NCI-H2171 treated with DMSO at 0.1 percent for 48 hours (cell line): ENCODE data around the gene FADS6.

ENCODE experiments used
- DNase-seq: peaks from one replicate; lab custom pipeline; 2025; lab: John Stamatoyannopoulos, UW

The FADS6 gene

DNA sequence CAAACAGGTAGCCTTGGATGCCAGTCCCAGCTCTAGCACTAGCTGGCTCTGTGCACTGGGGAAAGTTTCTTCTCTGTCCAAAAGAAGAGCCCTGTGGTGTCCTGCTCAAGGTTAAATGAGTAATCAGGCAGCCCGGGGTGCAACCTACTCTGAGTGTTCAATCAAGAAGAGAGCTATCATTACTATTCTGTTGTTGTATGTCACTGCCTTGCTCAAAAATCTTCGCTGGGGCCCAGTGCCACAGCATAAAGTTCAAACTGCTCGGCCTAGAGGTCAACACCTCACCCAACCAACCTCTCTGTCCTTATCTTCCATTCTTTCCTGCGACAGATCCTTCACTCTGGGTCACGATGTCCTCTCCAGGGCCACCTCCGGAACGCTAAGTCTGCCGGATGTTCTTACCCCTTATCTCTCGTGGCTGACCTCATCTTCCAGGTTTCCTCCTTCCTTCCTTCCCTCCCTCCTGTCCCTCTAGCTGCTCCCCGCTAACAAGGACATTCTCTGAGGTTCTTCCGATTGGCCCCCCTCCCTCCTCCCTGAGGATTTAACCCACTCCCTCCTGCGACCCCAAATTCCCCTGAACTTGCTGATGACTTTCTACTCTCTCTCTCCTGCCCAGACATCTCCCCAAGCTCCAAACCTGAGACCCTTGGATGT is 25.1 kb downstream of the FADS6 start:
- no peak for DNase-seq

DNA sequence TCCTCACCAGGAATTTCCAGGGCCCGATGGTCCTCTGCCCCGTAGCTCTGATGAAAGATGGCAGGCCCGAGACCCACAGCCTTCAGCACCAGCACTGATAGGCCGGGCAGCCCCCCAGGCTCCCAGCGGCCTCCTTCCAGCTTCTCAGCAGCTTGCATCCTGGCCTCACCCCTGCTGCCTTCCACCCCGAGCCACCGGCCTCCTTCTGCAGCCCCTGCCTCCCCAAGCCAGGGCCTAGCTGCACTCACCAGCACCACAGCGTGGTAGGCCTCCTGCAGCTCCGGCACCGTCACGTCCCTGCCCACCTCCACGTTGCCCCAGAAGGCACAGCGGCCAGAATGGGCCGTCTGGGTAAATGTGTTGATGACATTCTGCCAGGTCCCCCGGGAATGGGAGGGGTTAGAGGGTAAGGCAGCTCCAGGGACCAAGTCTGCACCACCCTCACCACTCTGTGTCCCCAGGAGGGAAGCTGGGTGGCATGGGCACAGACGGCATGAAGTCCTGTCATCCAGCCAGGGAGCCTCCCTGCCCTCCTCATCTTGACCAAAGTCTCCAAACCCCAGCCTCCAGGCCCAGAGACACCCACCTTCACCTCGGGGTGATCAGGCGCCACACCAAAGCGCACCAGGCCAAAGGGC is 27.1 kb downstream of the FADS6 start:
- no peak for DNase-seq

DNA sequence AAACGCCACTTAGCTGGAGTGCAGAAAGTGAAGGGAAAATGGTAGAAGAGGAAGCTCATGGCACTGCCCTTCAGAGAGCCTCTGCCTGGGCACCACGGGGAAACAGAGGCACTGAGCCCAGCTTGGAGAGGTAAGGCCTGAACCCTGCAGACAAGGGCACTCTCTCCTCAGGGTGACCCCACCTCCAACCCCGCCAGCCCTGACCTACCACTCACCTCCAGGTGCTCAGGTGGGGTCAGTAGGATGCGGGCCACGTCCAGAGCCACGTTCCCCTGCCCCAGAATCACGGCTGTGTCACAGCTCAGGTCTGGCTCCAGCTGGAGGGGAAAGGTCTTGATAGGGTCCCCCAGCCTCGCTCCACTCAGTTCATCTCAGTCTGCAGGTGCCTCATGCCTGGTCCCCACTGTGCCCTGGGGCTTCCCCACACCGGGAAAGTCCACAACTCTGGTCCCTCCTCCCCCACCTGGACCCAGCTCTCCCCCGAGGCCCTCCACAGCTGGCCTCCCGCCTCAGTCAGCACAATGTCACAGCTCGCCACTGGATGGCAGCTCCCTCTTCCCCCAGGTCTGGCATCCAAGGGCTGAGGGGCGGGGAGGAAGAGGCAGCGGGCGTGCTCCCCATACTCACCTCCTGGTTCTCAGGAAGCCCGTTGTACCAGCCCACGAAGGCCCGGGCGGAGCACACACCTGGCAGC is 27.8 kb downstream of the FADS6 start:
- DNase-seq, result peak; percentile 9

DNA sequence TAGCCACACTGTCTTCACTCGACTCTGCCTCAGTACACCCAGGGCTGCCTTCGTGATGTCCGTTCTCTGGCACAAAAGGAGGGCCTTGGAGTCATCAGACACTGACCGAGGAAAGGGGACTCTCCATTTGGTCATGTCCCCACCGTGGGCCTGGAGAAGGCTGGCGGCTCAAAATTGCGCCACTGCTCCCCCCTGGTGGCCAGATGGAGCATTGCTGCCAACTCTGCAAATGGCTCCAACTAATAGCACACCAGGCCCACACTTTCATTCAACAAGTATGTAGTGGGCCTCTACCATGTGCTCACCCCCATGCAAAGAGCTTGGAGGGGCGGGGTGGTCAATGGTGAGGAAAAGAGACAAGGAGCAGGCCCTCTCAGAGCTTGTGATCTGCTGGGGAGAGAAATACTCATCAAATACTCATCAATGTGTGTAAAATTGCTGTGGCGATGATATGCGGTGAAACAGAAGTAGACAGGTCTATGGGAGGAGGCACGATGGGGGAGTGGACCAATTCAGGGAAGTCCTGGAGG is 28.5 kb downstream of the FADS6 start:
- DNase-seq, result peak; percentile 40

DNA sequence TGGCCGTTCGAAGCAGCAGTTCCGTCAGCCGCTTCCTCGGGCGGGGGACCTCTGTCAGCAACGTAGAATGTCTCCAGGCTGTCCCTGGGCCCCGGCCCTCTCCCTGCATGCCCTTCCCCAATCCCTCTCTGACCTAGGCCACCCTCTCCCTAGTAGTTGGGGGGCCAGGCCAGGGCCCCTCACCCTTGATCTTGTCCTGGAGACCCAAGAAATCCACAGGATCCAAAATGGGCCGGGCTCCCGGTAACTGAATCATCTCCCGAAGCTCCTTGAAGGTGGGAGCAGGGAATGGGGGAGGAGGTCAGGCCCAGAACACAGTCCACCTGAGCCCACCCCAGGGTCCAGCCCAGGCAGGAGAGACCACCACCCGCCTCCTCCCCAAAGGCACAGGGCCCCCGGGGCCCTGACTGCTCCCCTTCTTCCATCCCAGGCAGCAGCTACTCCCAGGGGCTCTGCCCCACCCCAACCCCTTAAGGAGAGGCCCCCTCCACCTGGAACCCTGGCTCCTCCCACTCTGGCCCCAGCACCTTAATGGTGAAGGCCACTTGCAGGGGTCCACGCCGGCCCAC is 29.1 kb downstream of the FADS6 start:
- no peak for DNase-seq

DNA sequence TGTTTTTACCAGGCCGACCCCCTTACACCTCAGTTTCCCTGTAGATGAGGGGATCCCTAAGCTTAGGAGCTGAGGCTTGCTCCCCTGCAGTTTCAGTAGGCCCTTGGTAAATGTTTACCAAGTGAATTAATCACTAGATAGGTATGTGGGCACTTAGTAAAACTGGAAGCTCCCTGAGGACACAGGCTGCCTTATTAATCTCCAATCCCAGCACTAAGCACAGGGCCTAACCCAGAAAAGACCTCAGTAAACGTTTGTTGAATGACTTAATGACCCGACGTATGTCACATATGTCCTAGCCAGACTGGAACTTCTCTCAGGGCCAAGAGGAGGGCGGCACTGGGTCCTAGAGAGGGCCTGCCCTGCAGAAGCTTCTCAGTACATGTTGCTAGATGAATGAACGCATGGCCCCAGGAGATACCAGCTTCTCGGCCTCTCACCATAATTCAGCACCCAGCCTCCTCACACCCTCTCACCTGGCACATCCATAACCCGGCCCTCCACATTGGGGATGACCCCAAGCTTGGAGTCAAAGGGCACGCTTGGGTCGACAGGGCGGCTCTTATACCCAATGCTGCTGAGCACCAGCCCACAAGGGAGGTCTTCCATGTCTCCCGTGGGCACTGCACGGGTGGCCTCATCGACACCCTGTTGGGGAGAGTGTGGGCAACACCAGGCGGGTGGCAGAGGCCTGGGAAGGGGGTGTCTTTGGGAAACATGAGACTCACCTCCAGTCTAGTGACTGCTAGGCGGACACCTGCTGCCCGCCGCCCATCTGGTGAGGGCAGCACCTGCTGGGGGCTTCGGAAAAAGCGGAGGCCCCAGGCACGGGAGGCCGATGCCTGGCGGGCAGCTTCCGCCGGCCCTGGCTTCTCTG is 29.8 kb downstream of the FADS6 start:
- no peak for DNase-seq

DNA sequence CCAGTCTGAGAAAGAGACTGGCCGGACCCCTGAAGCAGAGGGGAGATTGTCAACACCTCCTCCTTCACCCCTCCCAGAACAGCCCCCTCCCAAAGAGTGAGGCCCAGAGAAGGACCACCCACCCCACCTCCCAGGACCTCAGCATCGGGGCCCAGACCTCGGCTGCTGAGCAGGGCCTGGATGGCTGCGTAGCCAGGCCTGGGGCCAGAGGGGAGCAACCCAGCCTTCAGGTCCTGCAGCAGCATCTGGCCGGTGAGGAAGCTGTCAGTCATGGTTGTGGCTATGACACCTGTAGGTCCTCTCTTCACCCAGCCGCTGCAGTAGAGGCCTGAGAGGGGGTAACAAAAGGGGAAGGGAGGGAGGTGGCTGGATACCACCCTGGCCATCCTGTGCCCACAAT is 30.5 kb downstream of the FADS6 start:
- DNase-seq, result no peak

DNA sequence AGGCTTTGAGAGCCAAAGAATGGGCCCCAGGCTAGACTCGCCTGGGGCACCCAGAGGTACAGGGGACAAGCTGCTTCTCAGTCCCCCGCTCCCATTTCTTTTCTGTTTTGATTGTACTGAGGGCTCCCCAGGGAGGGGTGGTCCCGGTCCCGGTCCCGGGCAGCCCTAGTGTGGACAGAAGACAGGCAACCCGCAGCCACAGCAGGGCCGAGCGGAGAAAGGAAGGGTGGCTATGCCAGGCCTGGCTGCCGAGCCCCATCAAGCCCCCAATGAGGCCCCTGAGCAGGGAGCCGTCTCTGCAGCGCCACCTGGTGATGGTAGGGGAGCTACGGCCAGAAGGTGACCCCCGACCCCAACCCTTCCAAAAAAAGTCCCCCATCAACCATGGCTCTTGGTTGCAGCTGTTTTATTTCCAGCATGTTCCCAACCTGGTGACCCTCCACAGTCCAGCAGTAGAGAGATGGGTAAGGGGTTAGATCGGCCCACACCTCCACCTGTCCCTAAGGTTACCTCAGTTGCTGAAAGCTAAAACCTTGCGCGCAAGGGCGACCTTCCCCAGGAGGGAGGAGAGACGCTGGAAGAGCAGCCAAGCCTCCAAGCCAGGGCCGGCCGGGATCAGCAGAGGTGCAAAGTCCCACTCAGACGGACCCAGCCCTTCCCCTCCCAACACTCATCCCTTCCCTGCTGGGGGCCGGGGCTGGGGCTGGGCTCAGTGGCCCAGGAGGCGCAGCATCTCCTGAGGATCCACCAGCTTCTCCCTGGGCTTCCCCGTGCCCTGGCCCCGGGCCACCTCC is 31.1 kb downstream of the FADS6 start:
- DNase-seq, result peak; percentile 16

DNA sequence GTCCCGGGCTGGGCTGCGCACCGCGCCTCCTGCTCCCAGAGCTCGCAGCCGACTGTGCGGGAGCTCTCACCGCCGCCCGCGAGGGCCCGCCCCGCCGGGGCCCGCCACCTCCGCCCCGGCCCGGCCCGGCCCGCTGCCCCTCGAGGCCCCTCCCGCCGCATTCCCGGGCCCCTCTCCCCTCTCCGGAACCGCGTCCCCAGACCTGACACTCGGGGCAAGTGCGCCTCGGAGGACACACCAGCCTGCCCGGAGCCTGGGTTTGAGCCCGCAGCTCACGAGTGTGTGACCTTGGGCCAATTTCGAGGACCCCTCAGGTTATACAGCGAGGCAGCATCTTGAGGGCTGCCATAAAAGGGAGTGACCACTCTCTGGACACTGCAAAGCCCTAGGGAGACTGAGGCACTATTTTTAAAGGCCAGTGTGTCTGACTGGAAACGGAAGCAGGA is 31.7 kb downstream of the FADS6 start:
- DNase-seq, result no peak

DNA sequence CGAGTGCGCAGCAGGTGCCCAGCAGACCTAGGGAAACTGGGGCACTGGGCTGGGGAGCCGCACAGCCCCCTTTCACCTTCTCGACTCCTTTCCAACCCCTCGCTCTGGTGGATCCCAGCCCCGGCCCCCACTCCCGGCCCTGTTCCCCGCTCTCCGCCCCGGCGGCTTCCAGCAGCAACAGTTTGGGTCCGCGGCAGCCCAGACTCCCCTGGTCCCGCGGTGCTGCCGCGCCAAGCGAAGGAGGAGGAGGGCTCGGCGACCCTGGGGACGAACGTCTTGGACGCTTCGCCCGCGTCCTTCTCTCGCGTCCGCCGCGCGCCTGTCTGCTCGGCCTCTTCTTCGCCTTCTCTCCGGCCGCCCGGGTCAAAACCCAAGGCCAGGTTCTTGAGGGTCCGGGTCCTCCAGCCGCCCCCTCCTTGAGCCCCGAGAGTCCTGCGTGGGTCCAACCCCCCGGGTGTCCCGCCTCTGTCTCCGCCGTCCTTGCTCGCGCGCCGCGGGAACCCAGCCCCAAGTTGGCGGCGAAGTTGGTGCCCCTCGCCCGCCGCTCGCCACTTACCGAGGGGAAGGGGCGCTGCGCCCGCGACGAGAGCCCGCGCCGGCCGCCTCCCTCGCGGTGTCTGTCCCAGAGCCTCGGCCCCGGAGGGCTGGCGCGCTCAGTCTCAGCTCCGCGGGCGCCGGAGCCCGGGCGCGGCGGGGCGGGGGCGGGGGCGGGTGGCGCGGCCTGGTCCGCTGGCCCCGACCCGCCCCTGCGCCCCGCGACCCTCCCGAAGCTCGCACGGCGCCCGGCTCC is 32.4 kb downstream of the FADS6 start:
- no peak for DNase-seq

DNA sequence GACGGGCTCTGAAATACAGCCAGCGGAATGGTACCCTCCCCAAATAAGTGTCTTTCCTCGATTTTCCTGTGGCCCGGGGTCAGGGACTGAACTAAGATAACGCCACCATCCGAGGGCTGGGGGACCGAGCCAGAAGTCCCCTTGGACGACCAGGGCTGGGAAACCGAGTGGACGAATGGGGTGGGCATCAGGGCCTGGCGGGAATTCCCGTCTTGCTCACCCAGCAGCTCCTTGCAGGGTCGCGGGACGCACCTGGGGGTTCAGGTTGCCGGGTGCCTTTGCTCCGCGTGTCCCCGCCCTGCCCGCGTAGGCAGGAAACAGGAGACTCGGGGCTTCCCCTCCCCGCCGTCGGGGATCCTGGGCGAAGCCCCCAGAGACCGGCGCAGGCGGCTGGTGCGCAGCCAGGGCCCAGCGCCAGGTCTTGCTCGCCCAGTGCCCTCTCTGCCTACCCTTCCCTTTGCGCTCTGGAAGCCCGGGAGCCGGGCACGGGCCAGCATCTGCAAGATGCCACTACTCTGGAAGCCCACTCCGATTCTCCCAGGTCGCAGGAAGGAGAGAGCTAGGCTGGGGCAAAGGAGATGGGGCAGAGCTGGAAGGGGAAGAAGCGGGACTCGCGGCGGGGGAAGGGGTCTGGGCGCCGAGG is 33.1 kb downstream of the FADS6 start:
- peak; percentile 46 for DNase-seq

DNA sequence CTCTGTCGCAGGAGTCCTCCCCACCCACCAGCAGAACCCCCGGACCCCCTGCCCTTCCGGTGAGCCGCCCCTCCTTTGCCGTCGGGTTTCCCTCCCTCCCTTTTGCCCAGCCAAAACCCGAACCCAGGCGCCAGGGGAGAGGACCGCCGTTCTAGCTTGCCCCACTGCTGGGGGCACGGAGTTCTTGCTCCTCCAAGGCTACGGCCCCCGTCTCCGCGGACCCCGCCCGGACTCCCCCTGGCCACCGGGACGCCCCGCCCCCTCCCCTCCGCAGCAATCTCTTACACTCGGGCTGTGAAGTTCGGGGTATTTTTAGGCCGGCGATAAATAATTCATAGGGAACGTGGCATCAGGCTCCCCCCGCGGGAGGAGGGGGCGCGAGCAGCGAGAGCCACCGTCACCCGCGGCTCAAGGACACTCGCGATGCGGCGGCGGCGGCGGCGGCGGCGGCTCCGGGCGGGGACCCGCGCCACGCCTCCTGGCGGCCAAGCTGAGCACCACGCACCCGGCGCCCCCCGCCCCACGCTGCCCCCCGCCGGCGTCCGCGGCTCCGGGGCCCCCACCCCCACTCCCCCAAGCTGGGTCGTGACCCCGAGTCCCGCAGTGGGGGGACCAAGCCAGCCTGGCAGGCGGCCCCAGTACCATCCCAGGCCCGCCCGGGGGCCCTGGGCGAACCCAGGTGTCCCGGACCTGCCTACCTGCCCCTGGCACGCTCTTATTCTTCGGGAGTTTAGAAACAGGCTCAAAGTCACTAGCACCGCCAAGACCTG is 33.8 kb downstream of the FADS6 start, which contains the start of gene GRIN2C:
Gene GRIN2C (minus strand): TSS at position 427 of the 770 bp plus-strand sequence. CDS start 4,793 bp downstream, outside the sequence.
- DNase-seq, result no peak

DNA sequence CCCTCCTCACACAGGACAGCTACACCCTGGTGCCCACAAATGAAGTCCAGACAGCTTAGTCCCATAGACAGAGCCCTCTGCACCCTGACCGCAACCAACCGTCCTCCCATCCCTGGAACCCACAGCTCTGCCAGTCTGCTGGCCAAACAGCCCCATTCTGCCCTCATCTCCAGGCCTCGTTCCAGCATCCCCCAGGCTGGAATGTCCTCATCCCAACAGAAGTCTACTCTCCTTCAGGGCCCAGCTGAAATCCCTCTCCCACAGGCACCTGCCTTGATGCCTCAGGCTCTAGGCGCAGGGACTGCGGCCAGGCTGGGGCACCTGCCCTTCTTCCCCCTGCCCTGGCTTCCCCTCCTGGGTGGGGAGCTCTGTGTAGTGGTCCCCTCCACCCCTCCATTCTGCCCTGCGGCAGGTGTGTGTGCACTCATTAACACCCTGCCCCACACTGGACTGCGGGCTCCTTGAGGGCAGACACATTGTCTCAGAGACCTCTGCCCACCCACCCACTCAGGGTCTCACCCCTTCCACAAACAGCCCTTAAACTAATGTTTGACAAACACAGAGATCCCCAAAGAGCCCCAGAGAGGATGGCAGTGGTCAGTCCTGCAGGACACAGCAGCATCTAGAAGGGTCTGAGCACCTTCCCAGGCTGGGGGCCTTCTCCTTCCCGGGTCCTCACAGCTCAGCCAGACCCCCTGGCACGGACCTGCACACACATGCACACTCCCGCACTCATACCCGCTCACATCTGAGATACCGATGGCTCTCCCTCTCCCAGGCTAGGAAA is 34.6 kb downstream of the FADS6 start:
- DNase-seq, result no peak

DNA sequence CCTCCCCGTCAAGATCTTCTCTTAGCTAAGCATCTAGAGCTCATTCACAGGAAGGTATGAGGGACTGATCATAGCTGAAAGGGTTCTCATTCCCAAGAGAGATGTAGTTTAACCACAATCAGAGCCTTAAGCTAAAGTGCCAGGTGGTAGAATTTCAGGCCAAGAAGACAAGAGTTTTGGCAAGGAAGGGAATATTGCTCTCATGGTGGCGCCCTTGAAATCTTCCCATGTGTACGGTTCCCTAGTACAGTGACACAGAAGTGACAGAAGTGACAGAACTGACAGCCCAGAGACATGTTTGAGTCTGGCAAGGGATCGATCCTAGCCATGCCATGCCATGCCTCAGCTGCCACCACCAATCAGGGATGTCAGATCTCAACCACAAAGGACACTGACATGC is 36.2 kb downstream of the FADS6 start:
- DNase-seq, result peak; percentile 12

DNA sequence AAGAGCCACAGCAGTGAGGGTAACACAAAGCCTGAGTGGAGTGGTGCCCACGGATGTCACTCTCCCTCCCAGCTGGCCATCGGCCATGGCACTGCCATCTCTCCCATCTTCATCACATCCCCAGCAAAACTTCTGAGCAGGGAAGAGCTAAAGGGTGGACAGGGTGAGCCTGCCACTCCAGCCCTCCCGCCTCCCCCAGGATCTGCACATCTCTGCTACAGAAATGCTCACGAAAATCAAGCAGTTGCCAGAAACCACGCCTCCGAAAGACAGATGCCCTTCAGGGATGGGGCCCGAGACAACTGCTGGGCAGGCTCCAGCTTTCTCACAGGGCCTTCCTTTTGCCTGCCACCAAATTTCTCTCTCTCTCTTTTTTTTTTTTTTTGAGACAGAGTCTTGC is 37.3 kb downstream of the FADS6 start:
- DNase-seq, result peak; percentile 34

DNA sequence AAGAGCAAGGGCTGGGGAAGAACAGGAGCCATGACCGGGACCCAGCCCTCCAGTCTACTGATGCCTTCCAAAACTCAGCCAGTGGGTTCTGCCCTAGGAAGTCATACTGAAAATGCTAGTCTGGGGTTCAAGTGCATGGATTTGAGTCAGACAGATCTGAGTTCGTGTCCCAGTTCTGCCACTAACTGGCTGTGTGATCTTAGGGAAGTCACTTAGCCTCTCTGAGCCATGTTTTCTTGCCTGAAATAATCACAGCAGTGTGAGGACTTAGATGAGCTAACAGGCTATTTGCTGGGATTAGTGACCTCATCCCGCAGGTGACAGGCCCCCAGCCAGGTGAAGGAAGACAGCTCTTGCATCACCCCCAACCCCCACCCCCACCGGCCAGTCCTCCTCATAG is 38.1 kb downstream of the FADS6 start:
- DNase-seq, result no peak

DNA sequence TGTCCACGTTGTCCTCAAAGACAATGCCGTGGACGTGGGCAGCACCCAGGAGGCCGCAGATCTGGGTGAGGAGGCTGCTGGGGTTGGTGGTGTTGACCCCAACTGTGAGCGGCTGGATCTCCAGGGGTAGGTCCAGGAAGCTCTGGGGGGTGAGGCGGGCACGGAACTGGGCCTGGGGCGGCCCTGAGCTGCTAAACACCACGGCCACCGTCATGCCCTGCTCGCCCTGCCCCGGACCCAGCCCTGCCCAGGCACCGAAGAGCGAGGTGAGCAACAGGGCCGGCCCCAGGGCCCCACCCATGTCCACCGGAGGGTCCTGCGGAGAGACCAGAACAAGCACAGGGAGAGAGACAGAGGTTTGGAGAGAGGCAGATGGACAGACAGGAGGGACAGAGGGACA is 38.6 kb downstream of the FADS6 start:
- no peak for DNase-seq

DNA sequence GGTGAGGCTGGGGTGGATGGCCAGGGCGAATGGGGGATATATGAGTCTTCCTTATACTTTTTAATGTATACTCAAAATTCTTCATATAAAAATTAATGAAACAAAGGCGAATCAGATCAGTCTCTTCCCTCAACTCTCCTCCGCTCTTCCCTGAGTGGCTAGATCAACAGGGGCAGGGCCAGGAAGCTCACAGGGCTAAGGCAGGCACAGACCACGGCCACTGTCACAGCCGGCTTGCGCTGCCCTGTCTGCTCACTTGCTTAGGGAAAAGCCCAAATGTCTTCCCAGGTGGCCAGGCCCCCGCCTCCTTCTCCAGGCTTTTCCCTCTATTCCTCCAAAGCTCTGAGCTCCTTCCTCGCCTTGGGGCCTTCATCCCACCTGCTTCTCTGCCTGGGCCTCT is 39.8 kb downstream of the FADS6 start:
- no peak for DNase-seq
